HEK293 (cell line): ENCODE data around the gene FSIP1.

ENCODE experiments used
- ZNF114 ChIP-seq: fragments of 450-650 bp; formaldehyde crosslinking; IDR thresholded peaks from 2 replicates; pipeline ENCODE4 v1.5.0; 2017; ENCODE audit warnings: missing biosample characterization, missing genetic modification characterization
- ZNF121 ChIP-seq: fragments of 450-650 bp; formaldehyde crosslinking; IDR thresholded peaks from 2 replicates; pipeline ENCODE4 v1.5.1; 2016; ENCODE audit warnings: missing biosample characterization, missing genetic modification characterization
- ZNF16 ChIP-seq: fragments of 450-650 bp; formaldehyde crosslinking; IDR thresholded peaks from 2 replicates; pipeline ENCODE4 v1.5.1; 2016; ENCODE audit warnings: low read depth, missing biosample characterization, missing genetic modification characterization
- ZNF214 ChIP-seq: fragments of 450-650 bp; formaldehyde crosslinking; IDR thresholded peaks from 2 replicates; pipeline ENCODE4 v1.5.1; 2017; ENCODE audit warnings: missing biosample characterization, mild to moderate bottlenecking, missing genetic modification characterization, borderline replicate concordance
- ZNF221 ChIP-seq: fragments of 450-650 bp; formaldehyde crosslinking; IDR thresholded peaks from 2 replicates; pipeline ENCODE4 v1.5.1; 2017; ENCODE audit warnings: missing biosample characterization, missing genetic modification characterization, borderline replicate concordance
- ZNF416 ChIP-seq: fragments of 450-650 bp; formaldehyde crosslinking; IDR thresholded peaks from 2 replicates; pipeline ENCODE4 v1.5.1; 2016; ENCODE audit warnings: missing biosample characterization, missing genetic modification characterization
- ZNF561 ChIP-seq: fragments of 450-650 bp; IDR thresholded peaks from 2 replicates; pipeline ENCODE4 v1.5.1; 2018; ENCODE audit warnings: missing biosample characterization, missing genetic modification characterization, borderline replicate concordance
- TF ChIP-seq, protein P1 (sequence below): fragments of 450-650 bp; formaldehyde crosslinking; IDR thresholded peaks from 2 replicates; pipeline ENCODE4 v1.5.1; 2016; ENCODE audit warnings: missing biosample characterization, missing genetic modification characterization
- TF ChIP-seq, protein P2 (sequence below): sonication (generic); formaldehyde crosslinking; IDR thresholded peaks from 2 replicates; pipeline ENCODE4 v1.8.1; 2022; ENCODE audit warnings: mild to moderate bottlenecking, moderate library complexity, missing genetic modification reagents
- TF ChIP-seq, protein P3 (sequence below): fragments of 450-650 bp; formaldehyde crosslinking; IDR thresholded peaks from 2 replicates; pipeline ENCODE4 v1.5.1; 2016; ENCODE audit warnings: missing biosample characterization, missing genetic modification characterization
- TF ChIP-seq, protein P4 (sequence below): fragments of 450-650 bp; formaldehyde crosslinking; IDR thresholded peaks from 2 replicates; pipeline ENCODE4 v1.5.1; 2016; ENCODE audit warnings: missing biosample characterization, missing genetic modification characterization, low read depth
- TF ChIP-seq, protein P5 (sequence below): fragments of 450-650 bp; formaldehyde crosslinking; IDR thresholded peaks from 2 replicates; pipeline ENCODE4 v1.5.1; 2016; ENCODE audit warnings: missing biosample characterization, missing genetic modification characterization, borderline replicate concordance

DNA sequence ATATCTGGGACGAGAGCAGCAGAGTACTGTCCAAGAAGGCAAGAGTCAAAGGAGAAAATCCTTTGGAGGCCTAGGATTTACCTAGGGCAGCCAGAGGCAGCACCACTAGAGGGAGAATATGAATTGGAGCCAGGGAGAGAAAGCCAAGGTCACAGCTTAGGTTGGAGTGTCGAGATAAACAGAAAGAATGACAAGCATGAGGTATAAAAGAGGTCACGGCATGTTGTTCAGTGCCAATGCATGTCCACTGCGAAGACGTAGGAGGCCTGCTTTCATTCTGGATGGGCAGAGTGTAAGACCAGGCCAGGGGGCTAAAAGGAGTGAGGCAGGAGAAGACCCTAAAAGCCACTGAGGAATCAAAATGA, 154.5 kb downstream of the FSIP1 start:
- TF ChIP-seq, protein P1, sequence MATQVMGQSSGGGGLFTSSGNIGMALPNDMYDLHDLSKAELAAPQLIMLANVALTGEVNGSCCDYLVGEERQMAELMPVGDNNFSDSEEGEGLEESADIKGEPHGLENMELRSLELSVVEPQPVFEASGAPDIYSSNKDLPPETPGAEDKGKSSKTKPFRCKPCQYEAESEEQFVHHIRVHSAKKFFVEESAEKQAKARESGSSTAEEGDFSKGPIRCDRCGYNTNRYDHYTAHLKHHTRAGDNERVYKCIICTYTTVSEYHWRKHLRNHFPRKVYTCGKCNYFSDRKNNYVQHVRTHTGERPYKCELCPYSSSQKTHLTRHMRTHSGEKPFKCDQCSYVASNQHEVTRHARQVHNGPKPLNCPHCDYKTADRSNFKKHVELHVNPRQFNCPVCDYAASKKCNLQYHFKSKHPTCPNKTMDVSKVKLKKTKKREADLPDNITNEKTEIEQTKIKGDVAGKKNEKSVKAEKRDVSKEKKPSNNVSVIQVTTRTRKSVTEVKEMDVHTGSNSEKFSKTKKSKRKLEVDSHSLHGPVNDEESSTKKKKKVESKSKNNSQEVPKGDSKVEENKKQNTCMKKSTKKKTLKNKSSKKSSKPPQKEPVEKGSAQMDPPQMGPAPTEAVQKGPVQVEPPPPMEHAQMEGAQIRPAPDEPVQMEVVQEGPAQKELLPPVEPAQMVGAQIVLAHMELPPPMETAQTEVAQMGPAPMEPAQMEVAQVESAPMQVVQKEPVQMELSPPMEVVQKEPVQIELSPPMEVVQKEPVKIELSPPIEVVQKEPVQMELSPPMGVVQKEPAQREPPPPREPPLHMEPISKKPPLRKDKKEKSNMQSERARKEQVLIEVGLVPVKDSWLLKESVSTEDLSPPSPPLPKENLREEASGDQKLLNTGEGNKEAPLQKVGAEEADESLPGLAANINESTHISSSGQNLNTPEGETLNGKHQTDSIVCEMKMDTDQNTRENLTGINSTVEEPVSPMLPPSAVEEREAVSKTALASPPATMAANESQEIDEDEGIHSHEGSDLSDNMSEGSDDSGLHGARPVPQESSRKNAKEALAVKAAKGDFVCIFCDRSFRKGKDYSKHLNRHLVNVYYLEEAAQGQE (tag by site-specific recombination) = no peak
- TF ChIP-seq ZNF121 (tag by site-specific recombination) = no peak
- TF ChIP-seq, protein P2, sequence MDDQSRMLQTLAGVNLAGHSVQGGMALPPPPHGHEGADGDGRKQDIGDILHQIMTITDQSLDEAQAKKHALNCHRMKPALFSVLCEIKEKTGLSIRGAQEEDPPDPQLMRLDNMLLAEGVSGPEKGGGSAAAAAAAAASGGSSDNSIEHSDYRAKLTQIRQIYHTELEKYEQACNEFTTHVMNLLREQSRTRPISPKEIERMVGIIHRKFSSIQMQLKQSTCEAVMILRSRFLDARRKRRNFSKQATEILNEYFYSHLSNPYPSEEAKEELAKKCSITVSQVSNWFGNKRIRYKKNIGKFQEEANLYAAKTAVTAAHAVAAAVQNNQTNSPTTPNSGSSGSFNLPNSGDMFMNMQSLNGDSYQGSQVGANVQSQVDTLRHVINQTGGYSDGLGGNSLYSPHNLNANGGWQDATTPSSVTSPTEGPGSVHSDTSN (CRISPR knock-in tag) = no peak
- TF ChIP-seq, protein P3, sequence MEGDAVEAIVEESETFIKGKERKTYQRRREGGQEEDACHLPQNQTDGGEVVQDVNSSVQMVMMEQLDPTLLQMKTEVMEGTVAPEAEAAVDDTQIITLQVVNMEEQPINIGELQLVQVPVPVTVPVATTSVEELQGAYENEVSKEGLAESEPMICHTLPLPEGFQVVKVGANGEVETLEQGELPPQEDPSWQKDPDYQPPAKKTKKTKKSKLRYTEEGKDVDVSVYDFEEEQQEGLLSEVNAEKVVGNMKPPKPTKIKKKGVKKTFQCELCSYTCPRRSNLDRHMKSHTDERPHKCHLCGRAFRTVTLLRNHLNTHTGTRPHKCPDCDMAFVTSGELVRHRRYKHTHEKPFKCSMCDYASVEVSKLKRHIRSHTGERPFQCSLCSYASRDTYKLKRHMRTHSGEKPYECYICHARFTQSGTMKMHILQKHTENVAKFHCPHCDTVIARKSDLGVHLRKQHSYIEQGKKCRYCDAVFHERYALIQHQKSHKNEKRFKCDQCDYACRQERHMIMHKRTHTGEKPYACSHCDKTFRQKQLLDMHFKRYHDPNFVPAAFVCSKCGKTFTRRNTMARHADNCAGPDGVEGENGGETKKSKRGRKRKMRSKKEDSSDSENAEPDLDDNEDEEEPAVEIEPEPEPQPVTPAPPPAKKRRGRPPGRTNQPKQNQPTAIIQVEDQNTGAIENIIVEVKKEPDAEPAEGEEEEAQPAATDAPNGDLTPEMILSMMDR (tag by site-specific recombination) = no peak
- no peak for TF ChIP-seq ZNF114
- TF ChIP-seq, protein P4, sequence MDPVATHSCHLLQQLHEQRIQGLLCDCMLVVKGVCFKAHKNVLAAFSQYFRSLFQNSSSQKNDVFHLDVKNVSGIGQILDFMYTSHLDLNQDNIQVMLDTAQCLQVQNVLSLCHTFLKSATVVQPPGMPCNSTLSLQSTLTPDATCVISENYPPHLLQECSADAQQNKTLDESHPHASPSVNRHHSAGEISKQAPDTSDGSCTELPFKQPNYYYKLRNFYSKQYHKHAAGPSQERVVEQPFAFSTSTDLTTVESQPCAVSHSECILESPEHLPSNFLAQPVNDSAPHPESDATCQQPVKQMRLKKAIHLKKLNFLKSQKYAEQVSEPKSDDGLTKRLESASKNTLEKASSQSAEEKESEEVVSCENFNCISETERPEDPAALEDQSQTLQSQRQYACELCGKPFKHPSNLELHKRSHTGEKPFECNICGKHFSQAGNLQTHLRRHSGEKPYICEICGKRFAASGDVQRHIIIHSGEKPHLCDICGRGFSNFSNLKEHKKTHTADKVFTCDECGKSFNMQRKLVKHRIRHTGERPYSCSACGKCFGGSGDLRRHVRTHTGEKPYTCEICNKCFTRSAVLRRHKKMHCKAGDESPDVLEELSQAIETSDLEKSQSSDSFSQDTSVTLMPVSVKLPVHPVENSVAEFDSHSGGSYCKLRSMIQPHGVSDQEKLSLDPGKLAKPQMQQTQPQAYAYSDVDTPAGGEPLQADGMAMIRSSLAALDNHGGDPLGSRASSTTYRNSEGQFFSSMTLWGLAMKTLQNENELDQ (tag by site-specific recombination) = no peak
- TF ChIP-seq, protein P5, sequence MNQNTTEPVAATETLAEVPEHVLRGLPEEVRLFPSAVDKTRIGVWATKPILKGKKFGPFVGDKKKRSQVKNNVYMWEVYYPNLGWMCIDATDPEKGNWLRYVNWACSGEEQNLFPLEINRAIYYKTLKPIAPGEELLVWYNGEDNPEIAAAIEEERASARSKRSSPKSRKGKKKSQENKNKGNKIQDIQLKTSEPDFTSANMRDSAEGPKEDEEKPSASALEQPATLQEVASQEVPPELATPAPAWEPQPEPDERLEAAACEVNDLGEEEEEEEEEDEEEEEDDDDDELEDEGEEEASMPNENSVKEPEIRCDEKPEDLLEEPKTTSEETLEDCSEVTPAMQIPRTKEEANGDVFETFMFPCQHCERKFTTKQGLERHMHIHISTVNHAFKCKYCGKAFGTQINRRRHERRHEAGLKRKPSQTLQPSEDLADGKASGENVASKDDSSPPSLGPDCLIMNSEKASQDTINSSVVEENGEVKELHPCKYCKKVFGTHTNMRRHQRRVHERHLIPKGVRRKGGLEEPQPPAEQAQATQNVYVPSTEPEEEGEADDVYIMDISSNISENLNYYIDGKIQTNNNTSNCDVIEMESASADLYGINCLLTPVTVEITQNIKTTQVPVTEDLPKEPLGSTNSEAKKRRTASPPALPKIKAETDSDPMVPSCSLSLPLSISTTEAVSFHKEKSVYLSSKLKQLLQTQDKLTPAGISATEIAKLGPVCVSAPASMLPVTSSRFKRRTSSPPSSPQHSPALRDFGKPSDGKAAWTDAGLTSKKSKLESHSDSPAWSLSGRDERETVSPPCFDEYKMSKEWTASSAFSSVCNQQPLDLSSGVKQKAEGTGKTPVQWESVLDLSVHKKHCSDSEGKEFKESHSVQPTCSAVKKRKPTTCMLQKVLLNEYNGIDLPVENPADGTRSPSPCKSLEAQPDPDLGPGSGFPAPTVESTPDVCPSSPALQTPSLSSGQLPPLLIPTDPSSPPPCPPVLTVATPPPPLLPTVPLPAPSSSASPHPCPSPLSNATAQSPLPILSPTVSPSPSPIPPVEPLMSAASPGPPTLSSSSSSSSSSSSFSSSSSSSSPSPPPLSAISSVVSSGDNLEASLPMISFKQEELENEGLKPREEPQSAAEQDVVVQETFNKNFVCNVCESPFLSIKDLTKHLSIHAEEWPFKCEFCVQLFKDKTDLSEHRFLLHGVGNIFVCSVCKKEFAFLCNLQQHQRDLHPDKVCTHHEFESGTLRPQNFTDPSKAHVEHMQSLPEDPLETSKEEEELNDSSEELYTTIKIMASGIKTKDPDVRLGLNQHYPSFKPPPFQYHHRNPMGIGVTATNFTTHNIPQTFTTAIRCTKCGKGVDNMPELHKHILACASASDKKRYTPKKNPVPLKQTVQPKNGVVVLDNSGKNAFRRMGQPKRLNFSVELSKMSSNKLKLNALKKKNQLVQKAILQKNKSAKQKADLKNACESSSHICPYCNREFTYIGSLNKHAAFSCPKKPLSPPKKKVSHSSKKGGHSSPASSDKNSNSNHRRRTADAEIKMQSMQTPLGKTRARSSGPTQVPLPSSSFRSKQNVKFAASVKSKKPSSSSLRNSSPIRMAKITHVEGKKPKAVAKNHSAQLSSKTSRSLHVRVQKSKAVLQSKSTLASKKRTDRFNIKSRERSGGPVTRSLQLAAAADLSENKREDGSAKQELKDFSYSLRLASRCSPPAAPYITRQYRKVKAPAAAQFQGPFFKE = no peak
- no peak for TF ChIP-seq ZNF561
- no peak for TF ChIP-seq ZNF16
- no peak for TF ChIP-seq ZNF214
- no peak for TF ChIP-seq ZNF416 (tag by site-specific recombination)
- TF ChIP-seq ZNF221 (tag by site-specific recombination) = no peak
